GM21825 (cell line): ENCODE measurements around the gene TRABD2B.

Source experiments
- ATAC-seq: cut with Tn5 transposase; IDR thresholded peaks from one replicate; pipeline ENCODE4 v1.9.1; 2021; ENCODE audit warnings: mild to moderate bottlenecking, moderate library complexity; ENCODE audit not compliant: unreplicated experiment

TRABD2B gene

GRCh38 chr1:47914218-47914938, 82.8 kb downstream of the TRABD2B start:
- ATAC-seq = no peak

- no peak for ATAC-seq
Observed at GRCh38 chr1:47913225-47913823, 83.9 kb downstream of the TRABD2B start.

GRCh38 chr1:47912756-47913155, 84.4 kb downstream of the TRABD2B start:
- no peak for ATAC-seq

- no peak for ATAC-seq
Observed at GRCh38 chr1:47911892-47912291, 85.3 kb downstream of the TRABD2B start.

- ATAC-seq = no peak
Observed at GRCh38 chr1:47911424-47911823, 85.8 kb downstream of the TRABD2B start.

- ATAC-seq = no peak
Observed at GRCh38 chr1:47908258-47908657, 88.9 kb downstream of the TRABD2B start.

- ATAC-seq = no peak
Observed at GRCh38 chr1:47907177-47907528, 90.0 kb downstream of the TRABD2B start.

- ATAC-seq = no peak
Observed at GRCh38 chr1:47906527-47907176, 90.5 kb downstream of the TRABD2B start.

GRCh38 chr1:47906009-47906432, 91.2 kb downstream of the TRABD2B start:
- ATAC-seq = no peak

- ATAC-seq = no peak
Observed at GRCh38 chr1:47903723-47904122, 93.5 kb downstream of the TRABD2B start.

GRCh38 chr1:47901001-47901575, 96.1 kb downstream of the TRABD2B start:
- no peak for ATAC-seq

- ATAC-seq = no peak
Observed at GRCh38 chr1:47898133-47898845, 98.9 kb downstream of the TRABD2B start.

GRCh38 chr1:47895279-47896125, 101.7 kb downstream of the TRABD2B start:
- no peak for ATAC-seq

- no peak for ATAC-seq
Observed at GRCh38 chr1:47894410-47895278, 102.5 kb downstream of the TRABD2B start.

- no peak for ATAC-seq
Observed at GRCh38 chr1:47893412-47893811, 103.8 kb downstream of the TRABD2B start.

GRCh38 chr1:47890779-47891178, 106.4 kb downstream of the TRABD2B start:
- no peak for ATAC-seq

- no peak for ATAC-seq
Observed at GRCh38 chr1:47888294-47888629, 108.9 kb downstream of the TRABD2B start.

- no peak for ATAC-seq
Observed at GRCh38 chr1:47887475-47888293, 109.5 kb downstream of the TRABD2B start.

GRCh38 chr1:47887060-47887459, 110.1 kb downstream of the TRABD2B start:
- no peak for ATAC-seq
